Fibroblast of skin of right biceps (primary cell): ENCODE measurements around the gene OR2M7.
"Not testable (repeated sequence)": the region's sequence is repeated elsewhere in the genome, so short reads cannot be mapped to it uniquely, and the experiment has no call there.

Experiments used
- DNase-seq: peaks from one replicate; pipeline ENCODE4 v3.0.0-alpha.2; 2013

OR2M7 gene

GRCh38 chr1:248324468-248324867 lies at the start of gene OR2M7:
Gene OR2M7, minus strand, starts transcription at chr1:248324568. Its CDS starts 0 bp downstream, at chr1:248324568.
- DNase-seq, result no peak

- DNase-seq, result no peak
Measured at GRCh38 chr1:248373761-248374160, 49.4 kb upstream of the OR2M7 start.

DNA sequence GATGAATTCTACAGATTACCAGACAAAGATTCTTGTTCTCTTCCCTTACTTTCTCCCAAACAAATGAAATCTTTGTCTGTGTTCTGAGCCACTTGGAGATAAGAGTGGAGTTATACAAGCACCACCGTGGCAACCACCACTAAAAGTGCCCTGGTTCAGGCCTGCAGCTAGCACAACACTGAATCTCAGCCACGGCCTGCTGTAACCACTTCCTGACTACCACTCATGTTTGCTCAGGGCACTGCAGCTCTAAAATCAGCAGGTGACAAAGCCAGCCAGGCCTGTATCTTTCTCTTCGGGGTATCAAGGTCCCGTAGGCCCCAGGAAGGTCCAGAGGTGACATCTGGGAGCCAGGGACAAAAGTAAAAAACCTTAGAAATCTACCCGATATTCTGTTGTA lies 48.0 kb upstream of the OR2M7 start:
- no peak for DNase-seq

- no peak for DNase-seq
Measured at GRCh38 chr1:248366609-248367008, 42.2 kb upstream of the OR2M7 start.

DNA sequence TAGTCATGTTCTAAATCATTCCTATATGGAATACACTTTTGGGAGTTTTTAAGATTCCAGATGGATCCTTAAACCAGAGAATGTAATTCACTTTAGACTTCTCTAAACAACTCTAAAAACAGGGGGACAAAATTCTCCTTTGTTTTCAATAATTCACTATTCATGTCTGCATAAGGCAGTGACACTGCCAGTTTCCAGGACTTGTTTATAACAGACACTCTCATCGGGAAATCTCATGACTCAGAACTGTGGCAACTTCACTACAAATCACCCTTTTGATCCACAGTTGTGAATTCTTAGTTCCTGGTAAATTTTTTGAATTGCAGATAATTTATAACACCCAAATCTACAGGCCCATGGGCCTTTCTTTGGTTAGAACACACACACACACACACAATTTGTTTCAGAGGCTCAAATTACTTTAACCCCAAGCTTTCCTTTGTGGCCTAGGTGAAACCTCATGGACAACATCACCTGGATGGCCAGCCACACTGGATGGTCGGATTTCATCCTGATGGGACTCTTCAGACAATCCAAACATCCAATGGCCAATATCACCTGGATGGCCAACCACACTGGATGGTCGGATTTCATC lies 36.9 kb upstream of the OR2M7 start, which contains the start of gene OR2T4:
OR2T4 (plus strand) TSS at position 545 of the 595 bp plus-strand sequence; CDS start at position 545, 0 bp downstream.
- DNase-seq, result no peak

DNA sequence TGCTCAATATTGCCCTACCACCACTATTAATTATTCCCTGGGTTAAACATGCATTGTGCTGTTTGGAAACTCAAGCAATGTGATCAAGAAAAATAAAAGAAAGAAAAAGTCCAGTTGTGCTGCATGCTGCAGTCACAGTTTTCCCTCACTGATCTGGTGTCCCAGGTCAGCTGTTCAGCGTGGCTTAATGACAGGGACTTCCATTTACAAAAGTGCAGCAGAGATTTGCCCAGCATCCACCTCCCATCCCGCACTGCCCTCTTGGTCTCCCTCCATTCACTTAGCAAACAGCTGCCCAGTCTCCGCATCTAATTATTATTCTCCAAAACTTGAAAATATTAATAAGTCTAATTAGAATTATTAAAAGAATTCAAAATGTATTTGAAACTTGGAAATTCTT lies 35.0 kb upstream of the OR2M7 start:
- no peak for DNase-seq

- no peak for DNase-seq
Measured at GRCh38 chr1:248348475-248348874, 24.1 kb upstream of the OR2M7 start, which contains the start of gene OR14C36. Gene OR14C36, plus strand, starts transcription at chr1:248348775. Its CDS starts 0 bp downstream, at chr1:248348775.

- no peak for DNase-seq
Measured at GRCh38 chr1:248343451-248343850, 19.1 kb upstream of the OR2M7 start.

GRCh38 chr1:248316796-248317195 lies 7.6 kb downstream of the OR2M7 start:
- no peak for DNase-seq

- not testable (repeated sequence) for DNase-seq
Measured at GRCh38 chr1:248306740-248307139, 17.6 kb downstream of the OR2M7 start.

DNA sequence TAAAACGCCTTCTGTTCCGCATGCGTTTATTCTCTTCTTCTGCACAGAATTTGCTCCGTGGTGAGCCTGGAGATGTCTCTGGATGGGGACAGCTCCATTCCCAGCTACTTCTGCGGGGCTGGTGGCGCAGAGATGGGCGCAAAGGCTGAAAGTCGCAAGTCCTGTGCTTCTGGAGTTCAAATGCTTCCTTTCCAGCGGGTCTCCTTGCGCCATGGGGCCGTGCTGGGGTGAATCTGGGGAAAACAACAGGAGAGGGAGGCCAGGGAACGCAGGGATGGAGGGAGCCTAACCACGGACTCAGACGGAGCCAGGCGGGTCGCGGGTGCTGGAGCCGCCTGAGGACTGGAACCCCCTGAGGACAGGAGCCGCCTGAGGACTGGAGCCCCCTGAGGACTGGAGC lies 18.3 kb downstream of the OR2M7 start:
- DNase-seq, result no peak

- not testable (repeated sequence) for DNase-seq
Measured at GRCh38 chr1:248305672-248306071, 18.7 kb downstream of the OR2M7 start.

GRCh38 chr1:248303324-248303723 lies 21.0 kb downstream of the OR2M7 start, which contains the start of gene OR2T12:
Gene OR2T12, minus strand, starts transcription at chr1:248303424. Its CDS starts 7,846 bp downstream, at chr1:248295578.
- DNase-seq, result no peak

DNA sequence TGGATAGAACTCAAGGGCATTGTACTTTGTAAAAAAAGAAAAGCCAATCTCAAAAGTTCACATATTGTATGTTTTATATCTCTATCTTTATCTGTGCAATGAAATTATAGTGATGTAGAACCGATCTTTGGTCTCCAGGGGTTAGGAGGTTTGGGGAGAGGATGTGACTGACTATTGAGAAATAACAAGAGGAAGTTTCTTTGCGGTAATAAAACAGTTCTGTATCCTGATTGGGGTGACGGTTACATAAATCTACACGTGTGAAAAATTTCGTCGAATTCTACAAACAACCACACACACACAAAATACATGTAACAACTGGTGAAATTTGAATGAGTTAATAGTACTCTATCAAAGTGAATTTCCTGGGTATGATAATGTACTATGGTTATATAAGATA lies 36.0 kb downstream of the OR2M7 start:
- no peak for DNase-seq

GRCh38 chr1:248277876-248278275 lies 46.5 kb downstream of the OR2M7 start, which contains the start of gene OR2T33:
Gene OR2T33, minus strand, starts transcription at chr1:248277976. Its CDS starts 4,162 bp downstream, at chr1:248273814.
- DNase-seq, result no peak
